Caco-2 (cell line): ENCODE results near the gene CDC42BPG. TPM values are rescaled to one million over a fixed set of nuclear protein-coding genes. Genes with fewer than 3 reads are reported as not detected.

Source experiments
- BruUV-seq: library from RNA; stranded (reverse); fragments of 400-500 nt; replicated peaks from 2 replicates; lab custom pipeline; 2021; lab: Mats Ljungman, UMichigan
- CTCF ChIA-PET: fragments of 300-600 bp; sonication (Branson Sonifier 250); formaldehyde crosslinking; loops from one replicate; lab custom pipeline; 2022; ENCODE audit warnings: antibody characterized with exemption; lab: Charles Lee
- POLR2A ChIA-PET: fragments of 300-600 bp; sonication (Branson Sonifier 250); formaldehyde crosslinking; loops from one replicate; lab custom pipeline; 2022; ENCODE audit warnings: antibody characterized with exemption; lab: Charles Lee
- DNase-seq, 2 experiments: peaks; one replicate each; pipeline versions ENCODE4 v3.0.0 to v3.0.0-alpha.2; 2020 to 2022
- H3K27me3 ChIP-seq: replicated peaks from 2 replicates; pipeline ENCODE4 v1.6.0; 2011; ENCODE audit warnings: low read length; ENCODE audit not compliant: control insufficient read depth, insufficient read depth
- H3K36me3 ChIP-seq: 2 replicates; pipeline ENCODE4 v1.5.1; 2011; ENCODE audit warnings: low read length; ENCODE audit not compliant: control insufficient read depth, insufficient read depth
- H3K4me1 ChIP-seq: fragments of 250-450 bp; sonication (Bioruptor Pico); 2 replicates; pipeline ENCODE4 v1.5.1; 2020; ENCODE audit warnings: mild to moderate bottlenecking
- H3K4me3 ChIP-seq: 2 replicates; pipeline ENCODE4 v1.5.1; 2011; ENCODE audit warnings: low read depth, mild to moderate bottlenecking, control low read depth, low read length
- H3K9me3 ChIP-seq: fragments of 250-450 bp; sonication (Bioruptor Pico); 2 replicates; pipeline ENCODE4 v1.5.1; 2020; ENCODE audit warnings: mild to moderate bottlenecking, moderate library complexity
- H3K27ac Mint-ChIP-seq: one replicate; pipeline ENCODE4 v1.8.0; 2022; ENCODE audit warnings: mixed read lengths; ENCODE audit not compliant: unreplicated experiment
- H3K27me3 Mint-ChIP-seq: one replicate; pipeline ENCODE4 v1.8.0; 2022; ENCODE audit warnings: mixed read lengths; ENCODE audit not compliant: insufficient read depth, unreplicated experiment
- H3K36me3 Mint-ChIP-seq: one replicate; pipeline ENCODE4 v1.8.0; 2022; ENCODE audit warnings: mild to moderate bottlenecking, mixed read lengths; ENCODE audit not compliant: insufficient read depth, unreplicated experiment
- H3K4me1 Mint-ChIP-seq: one replicate; pipeline ENCODE4 v1.8.0; 2022; ENCODE audit warnings: low read depth, mixed read lengths; ENCODE audit not compliant: unreplicated experiment
- H3K4me3 Mint-ChIP-seq: one replicate; pipeline ENCODE4 v1.8.0; 2022; ENCODE audit warnings: mild to moderate bottlenecking, moderate library complexity, mixed read lengths; ENCODE audit not compliant: unreplicated experiment
- H3K9me3 Mint-ChIP-seq: one replicate; pipeline ENCODE4 v1.8.0; 2022; ENCODE audit warnings: mixed read lengths; ENCODE audit not compliant: unreplicated experiment
- intact Hi-C: fragments of 100-400 bp; cut with micrococcal nuclease; formaldehyde crosslinking; loops from one replicate; pipeline ENCODE4 v1.10.0; 2022; ENCODE audit not compliant: unreplicated experiment
- total RNA-seq: library from RNA; stranded (reverse); gene quantifications from 2 replicates; pipeline ENCODE4 v1.2.3, GENCODE V29; 2022
- TF ChIP-seq, protein P1 (sequence below), 2 experiments: fragments of 200-600 bp in 1 of 2; IDR thresholded peaks; 1 replicate in 1 of 2; 2 replicates in 1 of 2; pipeline versions ENCODE4 v1.5.1 to v1.8.0; 2011 to 2022; ENCODE audit warnings: antibody characterized with exemption in 1 of 2, control low read depth in 1 of 2, inconsistent platforms in 1 of 2, low read depth in 1 of 2, low read length in 1 of 2, mild to moderate bottlenecking in 1 of 2, moderate library complexity in 1 of 2; ENCODE audit not compliant: insufficient read depth in 1 of 2, severe bottlenecking in 1 of 2, unreplicated experiment in 1 of 2

Gene CDC42BPG
- total RNA-seq, 1 experiment from 2014 or later: 29.1 TPM

DNA sequence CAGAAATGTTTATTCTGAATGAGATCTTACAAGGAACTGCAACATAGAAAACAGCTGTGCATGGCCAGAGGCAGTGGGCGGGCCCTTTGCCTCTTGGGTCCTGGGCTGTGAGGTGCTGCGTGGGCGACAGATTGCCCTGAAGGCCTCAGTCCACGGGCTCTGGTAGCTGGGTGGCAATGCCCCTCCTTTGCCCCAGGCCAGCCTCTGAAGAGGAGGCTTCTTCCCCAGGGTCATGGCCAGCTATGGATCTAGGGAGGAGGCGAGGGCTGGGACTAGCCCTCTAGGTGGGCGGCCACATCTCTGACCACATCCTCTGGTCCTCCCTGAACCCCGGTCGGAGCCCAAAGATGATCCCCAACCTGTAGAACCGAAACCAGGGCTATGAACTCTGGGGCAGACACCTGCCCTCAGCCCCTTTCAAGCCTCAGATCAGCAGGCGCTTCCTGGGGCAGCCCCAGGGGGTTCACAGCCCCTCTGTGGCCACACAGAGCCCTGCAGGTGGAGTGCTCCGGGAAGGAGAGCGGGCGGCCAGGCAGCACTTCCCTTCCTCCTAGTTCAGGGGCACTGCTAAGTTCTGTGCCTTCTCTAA is 6.6 kb upstream of the CDC42BPG start:
- no peaks in the 10 kb centered on the region for H3K27me3 Mint-ChIP-seq
- intact Hi-C loops: no loop called here
- Histone ChIP-seq H3K4me3 (no peak overlapping the region), H3K9me3 (no peaks in the 10 kb centered on the region), H3K4me1 (peaks cover 39% of the 10 kb centered on the region), H3K36me3 (no peaks in the 10 kb centered on the region), H3K27me3 (no peaks in the 10 kb centered on the region)
- peaks cover 29% of the 10 kb centered on the region for H3K4me1 Mint-ChIP-seq
- POLR2A ChIA-PET: no interaction called here
- CTCF ChIA-PET: interaction anchor here (0.6 to 1.0 kb wide), 4 partner anchors 134 to 162 kb away, joined by 3 to 4 read pairs (median 4); partner anchors contain the start of gene BATF2
- no peak overlapping the region for H3K27ac Mint-ChIP-seq
- TF ChIP-seq, protein P1, sequence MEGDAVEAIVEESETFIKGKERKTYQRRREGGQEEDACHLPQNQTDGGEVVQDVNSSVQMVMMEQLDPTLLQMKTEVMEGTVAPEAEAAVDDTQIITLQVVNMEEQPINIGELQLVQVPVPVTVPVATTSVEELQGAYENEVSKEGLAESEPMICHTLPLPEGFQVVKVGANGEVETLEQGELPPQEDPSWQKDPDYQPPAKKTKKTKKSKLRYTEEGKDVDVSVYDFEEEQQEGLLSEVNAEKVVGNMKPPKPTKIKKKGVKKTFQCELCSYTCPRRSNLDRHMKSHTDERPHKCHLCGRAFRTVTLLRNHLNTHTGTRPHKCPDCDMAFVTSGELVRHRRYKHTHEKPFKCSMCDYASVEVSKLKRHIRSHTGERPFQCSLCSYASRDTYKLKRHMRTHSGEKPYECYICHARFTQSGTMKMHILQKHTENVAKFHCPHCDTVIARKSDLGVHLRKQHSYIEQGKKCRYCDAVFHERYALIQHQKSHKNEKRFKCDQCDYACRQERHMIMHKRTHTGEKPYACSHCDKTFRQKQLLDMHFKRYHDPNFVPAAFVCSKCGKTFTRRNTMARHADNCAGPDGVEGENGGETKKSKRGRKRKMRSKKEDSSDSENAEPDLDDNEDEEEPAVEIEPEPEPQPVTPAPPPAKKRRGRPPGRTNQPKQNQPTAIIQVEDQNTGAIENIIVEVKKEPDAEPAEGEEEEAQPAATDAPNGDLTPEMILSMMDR (IDR thresholded peaks at IDR 0.05; ENCODE audit: insufficient read depth in 1 of 2, low read depth in 1 of 2, low read length in 1 of 2, severe bottlenecking in 1 of 2, unreplicated experiment in 1 of 2): peak in 1 of 2 experiments; percentile 31
- no peak overlapping the region for H3K4me3 Mint-ChIP-seq
- H3K9me3 Mint-ChIP-seq: no peaks in the 10 kb centered on the region
- DNase-seq: peak in 1 of 2 experiments; percentile 34
- H3K36me3 Mint-ChIP-seq: peaks cover 60% of the 10 kb centered on the region
- BruUV-seq: no TSS peak

DNA sequence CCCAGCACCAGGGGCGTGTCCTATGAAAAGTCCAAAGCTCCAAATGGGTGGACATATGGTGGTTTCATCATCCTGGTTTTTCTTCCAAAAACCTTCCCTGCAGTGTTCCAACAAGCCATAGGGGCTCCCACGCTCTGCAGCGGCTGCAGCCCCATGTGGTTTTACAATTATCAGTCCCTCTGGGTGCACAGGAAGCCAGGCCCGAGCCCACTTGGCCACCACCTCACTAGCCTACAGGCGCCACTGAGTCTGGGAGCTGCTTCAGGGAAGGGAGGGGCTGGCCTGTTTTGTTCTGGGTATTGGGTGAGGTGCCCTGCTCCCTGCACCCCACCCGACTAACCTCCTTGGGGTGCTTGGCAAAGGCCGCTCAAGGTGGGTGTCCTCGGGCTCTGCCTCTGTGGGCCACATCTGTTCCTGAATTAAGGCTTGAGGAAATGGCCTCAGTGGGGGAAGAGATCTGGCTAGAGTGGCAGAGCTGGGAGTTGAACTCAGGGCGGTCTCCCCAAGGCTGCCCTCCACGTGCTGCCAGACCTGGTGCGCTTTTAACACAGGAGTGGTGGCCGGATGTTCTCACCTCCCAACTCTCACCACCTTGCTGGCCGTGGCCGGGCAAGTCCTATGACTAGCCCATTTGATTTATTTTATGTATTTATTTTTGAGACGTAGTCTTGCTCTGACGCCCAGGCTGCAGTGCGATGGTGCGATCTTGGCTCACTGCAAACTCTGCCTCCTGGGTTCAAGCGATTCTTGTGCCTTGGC is 5.3 kb upstream of the CDC42BPG start:
- Mint-ChIP-seq H3K9me3 (no peaks in the 10 kb centered on the region), H3K36me3 (peaks cover 54% of the 10 kb centered on the region), H3K4me1 (peaks cover 22% of the 10 kb centered on the region), H3K27ac (no peak overlapping the region), H3K4me3 (no peak overlapping the region), H3K27me3 (no peaks in the 10 kb centered on the region)
- Histone ChIP-seq H3K4me3 (no peak overlapping the region), H3K4me1 (peaks cover 26% of the 10 kb centered on the region), H3K27me3 (no peaks in the 10 kb centered on the region), H3K36me3 (no peaks in the 10 kb centered on the region; the same call in 1 of the 2 replicates), H3K9me3 (no peaks in the 10 kb centered on the region)
- ChIA-PET CTCF (interaction anchor here (0.5 to 4.9 kb wide), 9 partner anchors 23 to 267 kb away, joined by 3 to 51 read pairs (median 4); partner anchors contain the start of genes EHD1 and ZNHIT2), POLR2A (interaction anchor here (1.0 kb wide), 1 partner anchor 21 kb away, joined by 3 read pairs; no protein-coding TSS in a partner anchor)
- intact Hi-C loops: loop anchor here (5.0 kb wide), 1 partner anchor 148 kb away; the partner anchor contains the start of gene BATF2
- TF ChIP-seq, protein P1 (IDR thresholded peaks at IDR 0.05; ENCODE audit: insufficient read depth in 1 of 2, low read depth in 1 of 2, low read length in 1 of 2, severe bottlenecking in 1 of 2, unreplicated experiment in 1 of 2): no peak
- no peak for DNase-seq
- no TSS peak for BruUV-seq
